ENCODE measurements around the gene SNCB. TPM values are rescaled to one million over a fixed set of nuclear protein-coding genes. Genes with fewer than 3 reads are reported as not detected.

The SNCB gene
- total and polyA plus RNA-seq, 2 of the 8 experiments (the other 6 are each of a cell fraction or from before 2014, with no cell fraction given) = 4.2 to 5.9 TPM

- Histone ChIP-seq H3K9ac (replicated peaks in 1 of 4; ENCODE audit: extremely low read depth in 1 of 4, low read depth in 3 of 4, low read length in 3 of 4) (no peak overlapping the region), H2BK15ac (ENCODE audit: low read length) (no peak overlapping the region), H3K36me3 (ENCODE audit: control insufficient read depth in 2 of 4, insufficient read depth in 4 of 4, low read length in 3 of 4) (no peaks in the 10 kb centered on the region), H3K4me3 (ENCODE audit: extremely low read depth in 1 of 4, insufficient read depth in 2 of 4, low read depth in 3 of 4, low read length in 4 of 4) (peak overlapping the region in 3 of 4 experiments; percentile 11 to 54 (median 19); a peak in 4 of 8 replicates), H3K27me3 (replicated peaks in 1 of 4; ENCODE audit: control insufficient read depth in 3 of 4, extremely low read depth in 1 of 4, insufficient read depth in 3 of 4, low read length in 3 of 4) (peaks cover 9 to 47% (median 26%) of the 10 kb centered on the region in 4 experiments; a peak in 6 of 7 replicates), H3K79me2 (ENCODE audit: control insufficient read depth in 1 of 2, insufficient read depth in 2 of 2, low read length in 2 of 2) (no peaks in the 10 kb centered on the region), H3K4me1 (replicated peaks in 1 of 4; ENCODE audit: control insufficient read depth in 3 of 4, insufficient read depth in 4 of 4, low read length in 3 of 4) (peaks cover 0 to 13% (median 6%) of the 10 kb centered on the region in 4 experiments; a peak in 6 of 7 replicates), H4K20me1 (replicated peaks in 1 of 2; ENCODE audit: control insufficient read depth in 1 of 2, insufficient read depth in 2 of 2, low read length in 2 of 2) (peaks cover 2 to 5% of the 10 kb centered on the region in 2 experiments), H2BK12ac (ENCODE audit: low read depth, low read length) (no peak overlapping the region; the same call in 1 of the 2 replicates), H2BK20ac (ENCODE audit: low read length) (no peak overlapping the region), H3K4ac (replicated peaks; ENCODE audit: insufficient read length, low read depth, low read length) (no peak overlapping the region), H2BK5ac (ENCODE audit: low read depth, low read length) (no peak overlapping the region), H3K9me3 (ENCODE audit: insufficient read depth in 2 of 2, low read depth in 1 of 2, low read length in 1 of 2) (peaks cover 0 to 6% of the 10 kb centered on the region in 2 experiments; a peak in 1 of 4 replicates), H3K14ac (ENCODE audit: insufficient read length) (no peak overlapping the region), H3K18ac (ENCODE audit: extremely low read depth, low read length) (peak overlapping the region; percentile 95; the same call in 1 of the 2 replicates), H2AK5ac (ENCODE audit: low read depth, low read length) (no peak overlapping the region), H4K8ac (ENCODE audit: extremely low read depth, insufficient read depth, low read length) (peak overlapping the region; percentile 28; the same call in 1 of the 2 replicates), H4K5ac (ENCODE audit: insufficient read length, low read depth, low read length) (no peak overlapping the region), H3K4me2 (ENCODE audit: insufficient read depth in 1 of 2, low read depth in 2 of 2, low read length in 2 of 2) (peak overlapping the region; percentile 63 to 72), H3K23ac (ENCODE audit: insufficient read length) (no peak overlapping the region), H2BK120ac (replicated peaks; ENCODE audit: low read depth, low read length) (no peak overlapping the region), H3K23me2 (ENCODE audit: low read depth, low read length) (peaks cover 3% of the 10 kb centered on the region; the same call in 1 of the 2 replicates), H2AFZ (ENCODE audit: low read length) (no peak overlapping the region; the same call in 1 of the 2 replicates), H3K56ac (replicated peaks; ENCODE audit: insufficient read length, low read depth, low read length) (no peak overlapping the region), H3K27ac (ENCODE audit: low read depth, low read length) (no peak overlapping the region), H3K79me1 (ENCODE audit: low read depth, low read length) (no peaks in the 10 kb centered on the region), H4K91ac (replicated peaks; ENCODE audit: insufficient read length, low read length) (no peak overlapping the region)
- 18% methylated on average over 12 of the region's 31 CpGs; no CpG with 5 or more reads in 1 of the 2 experiments for WGBS, 2 experiments (ENCODE audit: extremely low coverage in 1 of 2, insufficient coverage in 1 of 2, insufficient read length in 1 of 2, insufficient replicate concordance in 2 of 2, low coverage in 1 of 2, low lambda C conversion rate in 2 of 2, missing lambda C conversion rate in 1 of 2)
- no peak for FAIRE-seq
- peak; percentile 86 to 94 for DNase-seq (ENCODE audit: low read depth in 1 of 2, low spot score in 2 of 2)
- ChIA-PET POLR2A (ENCODE audit: partially characterized antibody) (interaction anchor here (0.9 to 2.8 kb wide), 4 partner anchors 11 to 83 kb away, joined by 3 to 19 read pairs (median 4); partner anchors contain the start of genes EIF4E1B, RNF44, SNCB and TSPAN17), CTCF (ENCODE audit: partially characterized antibody) (interaction anchor here (1.0 to 1.5 kb wide), 2 partner anchors 40 to 41 kb away, joined by 3 to 5 read pairs; no protein-coding TSS in a partner anchor)
- TF ChIP-seq CHD1 (IDR thresholded peaks at IDR 0.05; ENCODE audit: low read depth, low read length) (no peak), RAD21 (IDR thresholded peaks at IDR 0.05 in 1 of 2, conservative IDR thresholded peaks at IDR 0.05 in 1 of 2; ENCODE audit: low read depth in 2 of 2, low read length in 2 of 2) (peak; percentile 61 to 78), KDM5A (IDR thresholded peaks at IDR 0.05; ENCODE audit: low read length) (no peak), TBP (IDR thresholded peaks at IDR 0.05; ENCODE audit: low read depth, low read length) (no peak), SIN3A (conservative IDR thresholded peaks at IDR 0.05 in 1 of 2, IDR thresholded peaks at IDR 0.05 in 1 of 2; ENCODE audit: low read depth in 1 of 2, low read length in 2 of 2) (no peak), TEAD4 (IDR thresholded peaks at IDR 0.05; ENCODE audit: low read depth, low read length) (peak; percentile 47; the same call in 1 of the 2 replicates), EGR1 (IDR thresholded peaks at IDR 0.05; ENCODE audit: borderline replicate concordance, low read depth, low read length) (peak; percentile 50; the same call in 1 of the 2 replicates), CBX8 (IDR thresholded peaks at IDR 0.05; ENCODE audit: borderline replicate concordance, low read depth, low read length) (no peak)
- TF ChIP-seq, protein P1, sequence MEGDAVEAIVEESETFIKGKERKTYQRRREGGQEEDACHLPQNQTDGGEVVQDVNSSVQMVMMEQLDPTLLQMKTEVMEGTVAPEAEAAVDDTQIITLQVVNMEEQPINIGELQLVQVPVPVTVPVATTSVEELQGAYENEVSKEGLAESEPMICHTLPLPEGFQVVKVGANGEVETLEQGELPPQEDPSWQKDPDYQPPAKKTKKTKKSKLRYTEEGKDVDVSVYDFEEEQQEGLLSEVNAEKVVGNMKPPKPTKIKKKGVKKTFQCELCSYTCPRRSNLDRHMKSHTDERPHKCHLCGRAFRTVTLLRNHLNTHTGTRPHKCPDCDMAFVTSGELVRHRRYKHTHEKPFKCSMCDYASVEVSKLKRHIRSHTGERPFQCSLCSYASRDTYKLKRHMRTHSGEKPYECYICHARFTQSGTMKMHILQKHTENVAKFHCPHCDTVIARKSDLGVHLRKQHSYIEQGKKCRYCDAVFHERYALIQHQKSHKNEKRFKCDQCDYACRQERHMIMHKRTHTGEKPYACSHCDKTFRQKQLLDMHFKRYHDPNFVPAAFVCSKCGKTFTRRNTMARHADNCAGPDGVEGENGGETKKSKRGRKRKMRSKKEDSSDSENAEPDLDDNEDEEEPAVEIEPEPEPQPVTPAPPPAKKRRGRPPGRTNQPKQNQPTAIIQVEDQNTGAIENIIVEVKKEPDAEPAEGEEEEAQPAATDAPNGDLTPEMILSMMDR (IDR thresholded peaks at IDR 0.05; ENCODE audit: control extremely low read depth in 1 of 3, insufficient read depth in 1 of 3, low read depth in 1 of 3, low read length in 3 of 3) = peak in 2 of 3 experiments; percentile 61 to 70; a peak in 3 of 4 replicates
These were observed 11.1 kb downstream of the SNCB start for GRCh38 chr5:176619203-176619568.
